ENCODE data around the gene DSTN. TPM values are rescaled to one million over a fixed set of nuclear protein-coding genes. Genes with fewer than 3 reads are reported as not detected.
"Not testable (repeated sequence)": the region's sequence is repeated elsewhere in the genome, so short reads cannot be mapped to it uniquely, and the experiment has no call there.

The DSTN gene
- total RNA-seq, 2 experiments from 2014 or later: 55.8 to 78.3 TPM

DNA sequence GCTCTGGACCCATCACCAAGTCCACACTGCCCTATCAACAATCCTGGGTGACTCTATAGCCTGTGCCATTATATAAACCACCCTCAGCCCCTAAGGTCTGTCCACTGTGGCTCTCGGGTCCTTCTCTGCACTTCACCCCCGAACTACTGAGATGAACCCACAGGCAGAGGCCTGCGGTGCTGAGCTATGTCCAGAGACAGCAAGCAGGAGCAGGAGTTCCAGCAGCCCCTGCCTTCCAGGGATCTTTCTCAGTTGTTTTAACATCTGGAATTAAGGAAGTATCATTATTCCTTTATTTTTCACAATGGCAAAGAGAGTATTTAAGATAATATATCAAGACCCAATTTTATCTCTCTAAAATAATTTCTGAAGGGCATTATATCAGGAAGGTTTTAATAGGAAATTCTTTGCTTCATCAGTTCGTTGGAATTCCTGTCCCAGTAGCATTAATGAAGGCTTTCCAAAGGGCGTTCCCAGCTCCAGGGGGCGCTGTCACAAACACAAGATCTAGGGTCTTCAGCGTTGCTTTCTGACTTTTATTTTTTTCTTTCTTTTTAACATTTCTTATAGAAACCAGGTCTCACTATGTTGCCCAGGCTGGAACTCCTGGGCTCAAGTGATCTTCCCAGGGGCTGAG, 84.9 kb downstream of the DSTN start:
- DNase-seq (no peak), ATAC-seq (no peak)
- peaks cover 25% of the 10 kb centered on the region for H3K36me3 Mint-ChIP-seq
- H3K27ac Mint-ChIP-seq: no peak overlapping the region
- H3K4me1 Mint-ChIP-seq: peaks cover 6% of the 10 kb centered on the region
- CTCF ChIA-PET: interaction anchor here (0.9 to 1.4 kb wide), 4 partner anchors 8 to 341 kb away, joined by 3 read pairs; no protein-coding TSS in a partner anchor
- H3K9me3 Mint-ChIP-seq (ENCODE audit: low read depth): peaks cover 2% of the 10 kb centered on the region
- H3K27me3 Mint-ChIP-seq: no peaks in the 10 kb centered on the region
- no peak overlapping the region for H3K4me3 Mint-ChIP-seq

GRCh38 chr20:17655286-17655651, 85.4 kb downstream of the DSTN start:
- Mint-ChIP-seq H3K9me3 (ENCODE audit: low read depth) (peaks cover 5% of the 10 kb centered on the region), H3K27me3 (no peaks in the 10 kb centered on the region), H3K27ac (no peak overlapping the region), H3K4me1 (peaks cover 6% of the 10 kb centered on the region), H3K36me3 (peaks cover 30% of the 10 kb centered on the region), H3K4me3 (no peak overlapping the region)
- CTCF ChIA-PET: interaction anchor here (0.9 to 1.4 kb wide), 4 partner anchors 9 to 341 kb away, joined by 3 read pairs; no protein-coding TSS in a partner anchor
- no peak for ATAC-seq
- no peak for DNase-seq

GRCh38 chr20:17655865-17656479, 86.1 kb downstream of the DSTN start:
- CTCF ChIA-PET: no interaction called here
- peaks cover 6% of the 10 kb centered on the region for H3K4me1 Mint-ChIP-seq
- no peak overlapping the region for H3K4me3 Mint-ChIP-seq
- peaks cover 5% of the 10 kb centered on the region for H3K9me3 Mint-ChIP-seq (ENCODE audit: low read depth)
- H3K27me3 Mint-ChIP-seq: no peaks in the 10 kb centered on the region
- H3K27ac Mint-ChIP-seq: no peak overlapping the region
- peaks cover 36% of the 10 kb centered on the region for H3K36me3 Mint-ChIP-seq
- no peak for ATAC-seq
- no peak for DNase-seq

DNA sequence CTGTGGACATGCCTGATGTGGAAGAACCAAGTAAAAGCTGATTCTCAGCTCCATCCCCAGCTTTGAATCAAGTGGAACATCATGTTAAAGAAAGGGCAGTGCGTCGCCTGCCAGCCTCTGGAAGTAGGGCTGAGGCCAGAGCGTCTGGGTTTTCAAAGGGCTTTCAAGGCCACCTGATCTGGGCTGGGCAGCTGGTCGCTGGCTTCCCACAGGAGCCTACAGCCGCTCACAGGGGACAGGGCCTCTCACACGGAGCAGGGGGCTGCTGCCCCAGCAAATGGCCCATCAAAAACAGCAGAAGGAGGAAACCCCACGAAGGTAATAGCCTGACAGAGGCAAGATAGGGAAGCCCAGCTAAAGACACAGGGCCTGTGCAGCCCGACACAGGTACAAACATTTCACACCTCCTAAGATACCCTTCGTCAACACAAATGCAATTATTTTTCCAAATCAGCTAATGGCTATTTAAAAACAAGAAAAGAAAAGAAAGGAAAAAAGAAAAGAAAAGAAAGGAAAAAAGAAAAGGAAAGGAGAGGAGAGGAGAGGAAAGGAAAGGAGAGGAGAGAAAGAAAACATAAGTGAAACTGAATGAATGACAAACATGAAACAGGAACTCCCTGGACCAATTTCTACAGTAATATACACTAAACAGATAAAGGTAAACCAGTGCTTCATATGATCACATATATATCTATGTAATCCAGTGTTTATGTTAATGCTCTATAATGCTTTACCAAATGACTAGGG, 87.4 kb downstream of the DSTN start:
- Mint-ChIP-seq H3K4me3 (no peak overlapping the region), H3K9me3 (ENCODE audit: low read depth) (peaks cover 5% of the 10 kb centered on the region), H3K4me1 (peaks cover 9% of the 10 kb centered on the region), H3K27ac (no peak overlapping the region), H3K27me3 (no peaks in the 10 kb centered on the region), H3K36me3 (peaks cover 38% of the 10 kb centered on the region)
- no peak for ATAC-seq
- CTCF ChIA-PET: no interaction called here
- DNase-seq: no peak

- no peak for ATAC-seq
- no peak for DNase-seq
- no peak overlapping the region for H3K27ac Mint-ChIP-seq
- no peaks in the 10 kb centered on the region for H3K27me3 Mint-ChIP-seq
- H3K4me1 Mint-ChIP-seq: peaks cover 17% of the 10 kb centered on the region
- peaks cover 39% of the 10 kb centered on the region for H3K36me3 Mint-ChIP-seq
- H3K9me3 Mint-ChIP-seq (ENCODE audit: low read depth): peaks cover 5% of the 10 kb centered on the region
- no peak overlapping the region for H3K4me3 Mint-ChIP-seq
- CTCF ChIA-PET: no interaction called here
Measured at GRCh38 chr20:17657898-17658647, 88.2 kb downstream of the DSTN start.

DNA sequence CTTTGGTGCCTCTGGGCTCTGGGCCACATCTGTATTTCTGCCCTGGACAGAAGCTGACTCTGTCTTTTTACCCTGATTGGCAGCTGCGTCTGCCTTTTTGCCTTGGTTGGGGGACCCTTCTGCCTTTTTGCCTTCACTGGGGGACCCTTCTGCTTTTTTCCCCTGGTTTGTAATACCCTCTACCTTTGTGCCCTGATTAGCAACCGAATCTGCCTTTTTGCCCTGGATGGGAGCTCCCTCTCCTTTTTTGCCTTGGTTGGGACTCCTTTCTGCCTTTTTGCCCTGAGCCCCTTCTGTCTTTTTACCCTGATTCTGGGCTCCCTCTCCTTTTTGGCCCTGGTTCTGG, 88.7 kb downstream of the DSTN start:
- peaks cover 5% of the 10 kb centered on the region for H3K9me3 Mint-ChIP-seq (ENCODE audit: low read depth)
- H3K4me3 Mint-ChIP-seq: no peak overlapping the region
- peaks cover 22% of the 10 kb centered on the region for H3K4me1 Mint-ChIP-seq
- ATAC-seq (no peak), DNase-seq (no peak)
- peaks cover 39% of the 10 kb centered on the region for H3K36me3 Mint-ChIP-seq
- H3K27me3 Mint-ChIP-seq: no peaks in the 10 kb centered on the region
- no peak overlapping the region for H3K27ac Mint-ChIP-seq
- CTCF ChIA-PET: no interaction called here

DNA sequence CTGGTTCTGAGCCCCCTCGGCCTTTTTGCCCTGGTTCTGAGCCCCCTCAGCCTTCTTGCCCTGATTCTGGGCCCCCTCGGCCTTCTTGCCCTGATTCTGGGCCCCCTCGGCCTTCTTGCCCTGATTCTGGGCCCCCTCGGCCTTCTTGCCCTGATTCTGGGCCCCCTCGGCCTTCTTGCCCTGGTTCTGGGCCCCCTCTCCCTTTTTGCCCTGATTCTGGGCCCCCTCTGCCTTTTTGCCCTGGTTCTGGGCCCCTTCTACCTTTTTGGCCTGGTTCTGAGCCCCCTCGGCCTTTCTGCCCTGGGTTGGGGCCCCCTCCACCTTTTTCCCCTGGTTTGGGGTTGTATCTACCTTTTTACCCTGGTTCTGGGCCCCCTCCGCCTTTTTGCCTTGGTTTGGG, 89.5 kb downstream of the DSTN start:
- H3K27me3 Mint-ChIP-seq; DNase-seq; CTCF ChIA-PET; H3K4me3 Mint-ChIP-seq; H3K9me3 Mint-ChIP-seq (ENCODE audit: low read depth); ATAC-seq; H3K27ac Mint-ChIP-seq: not testable (repeated sequence)
- peaks cover 37% of the 10 kb centered on the region for H3K36me3 Mint-ChIP-seq
- H3K4me1 Mint-ChIP-seq: peaks cover 30% of the 10 kb centered on the region

Other genes with a start within 250 kb of the DSTN start
- 1 to 10 TPM; 1.7 to 3.2 TPM for gene BFSP1, start 38.7 kb upstream of the DSTN start, total RNA-seq
- 10 to 100 TPM; 55.7 to 59.6 TPM for gene RRBP1, start 112.2 kb downstream of the DSTN start, total RNA-seq
- not detected for gene BANF2, start 129.9 kb downstream of the DSTN start, total RNA-seq

Data from activated CD8-positive, alpha-beta memory T cell treated with anti-CD3 and anti-CD28 coated beads, Interleukin-2, amount 10 ng/mL, durations not matched to agents 7 days and 5 days (primary cell).